PC-9 (cell line): ENCODE results near the gene AGMAT. TPM values are rescaled to one million over a fixed set of nuclear protein-coding genes. Genes with fewer than 3 reads are reported as not detected.
A peak's percentile ranks its signal among the peaks of the same experiment; 100 is the strongest.

Source experiments
- BruUV-seq: library from RNA; stranded (reverse); fragments of 400-500 nt; replicated peaks from 2 replicates; lab custom pipeline; 2021; lab: Mats Ljungman, UMichigan
- CTCF ChIA-PET: fragments of 300-600 bp; sonication (Branson Sonifier 250); formaldehyde crosslinking; loops from one replicate; lab custom pipeline; 2022; ENCODE audit warnings: antibody characterized with exemption; lab: Charles Lee
- POLR2A ChIA-PET: fragments of 300-600 bp; sonication (Branson Sonifier 250); formaldehyde crosslinking; loops from one replicate; lab custom pipeline; 2022; ENCODE audit warnings: antibody characterized with exemption; ENCODE audit not compliant: unreplicated experiment; lab: Charles Lee
- DNase-seq, 2 experiments: peaks; one replicate each; pipeline versions ENCODE4 v3.0.0 to v3.0.0-alpha.2; 2015 to 2022; ENCODE audit warnings: mixed read lengths in 1 of 2
- H2AFZ ChIP-seq: fragments of 200-600 bp; sonication (generic); 2 replicates; pipeline ENCODE4 v1.8.1; 2017; ENCODE audit warnings: antibody characterized with exemption
- H3F3A ChIP-seq: fragments of 200-600 bp; sonication (generic); 2 replicates; pipeline ENCODE4 v1.8.1; 2017; ENCODE audit warnings: antibody characterized with exemption, mild to moderate bottlenecking, low read depth; ENCODE audit not compliant: insufficient read depth
- H3K27ac ChIP-seq: fragments of 200-600 bp; sonication (generic); 2 replicates; pipeline ENCODE4 v1.6.1; 2016; ENCODE audit warnings: mixed run types
- H3K27me3 ChIP-seq: fragments of 200-600 bp; sonication (generic); 2 replicates; pipeline ENCODE4 v1.6.1; 2016; ENCODE audit warnings: low read depth, mixed run types; ENCODE audit not compliant: insufficient read depth
- H3K36me3 ChIP-seq: fragments of 200-600 bp; sonication (generic); 2 replicates; pipeline ENCODE4 v1.6.1; 2016; ENCODE audit warnings: low read depth, mixed run types
- H3K4me1 ChIP-seq: fragments of 200-600 bp; sonication (generic); replicated peaks from 2 replicates; pipeline ENCODE4 v1.6.1; 2016; ENCODE audit warnings: mixed run types; ENCODE audit not compliant: insufficient read depth
- H3K4me2 ChIP-seq: fragments of 200-600 bp; sonication (generic); 2 replicates; pipeline ENCODE4 v1.6.1; 2017; ENCODE audit warnings: mixed run types
- H3K4me3 ChIP-seq: fragments of 200-600 bp; sonication (generic); 2 replicates; pipeline ENCODE4 v1.6.1; 2016; ENCODE audit warnings: mixed run types
- H3K79me2 ChIP-seq: fragments of 200-600 bp; sonication (generic); 2 replicates; pipeline ENCODE4 v1.6.1; 2017; ENCODE audit warnings: low read depth, mixed run types
- H3K9me2 ChIP-seq: fragments of 200-600 bp; sonication (generic); 2 replicates; pipeline ENCODE4 v1.8.1; 2017; ENCODE audit warnings: mild to moderate bottlenecking; ENCODE audit not compliant: insufficient read depth
- H3K9me3 ChIP-seq: fragments of 200-600 bp; sonication (generic); 2 replicates; pipeline ENCODE4 v1.8.1; 2016; ENCODE audit warnings: low read depth; ENCODE audit not compliant: insufficient read depth
- H4K20me1 ChIP-seq: fragments of 200-600 bp; sonication (generic); 2 replicates; pipeline ENCODE4 v1.8.1; 2017; ENCODE audit not compliant: insufficient read depth
- CTCF ChIP-seq: fragments of 200-600 bp; sonication (generic); conservative IDR thresholded peaks from 2 replicates; pipeline ENCODE4 v1.6.1; 2017; ENCODE audit warnings: mixed run types, antibody characterized with exemption, mild to moderate bottlenecking, moderate library complexity
- EZH2 ChIP-seq: fragments of 200-600 bp; sonication (generic); IDR thresholded peaks from 2 replicates; pipeline ENCODE4 v1.8.0; 2017; ENCODE audit warnings: antibody characterized with exemption, low read depth
- intact Hi-C: fragments of 100-400 bp; cut with micrococcal nuclease; formaldehyde crosslinking; loops from one replicate; pipeline ENCODE4 v1.10.0; 2022; ENCODE audit not compliant: unreplicated experiment
- total RNA-seq: library from RNA; stranded (reverse); gene quantifications from 2 replicates; pipeline ENCODE4 v1.2.3, GENCODE V29; 2021

AGMAT gene
- total RNA-seq, 1 experiment from 2014 or later: 2.9 TPM

GRCh38 chr1:15557008-15557407, 27.8 kb downstream of the AGMAT start:
- no TSS peak for BruUV-seq
- TF ChIP-seq CTCF (no peak), EZH2 (no peak)
- peaks cover 36% of the 10 kb centered on the region for H3K4me1 ChIP-seq
- H3K79me2 ChIP-seq: no peaks in the 10 kb centered on the region
- peak overlapping the region; percentile 39; the same call in 1 of the 2 replicates for H3K27ac ChIP-seq
- H3K9me2 ChIP-seq: no peaks in the 10 kb centered on the region
- H3K4me3 ChIP-seq: no peak overlapping the region
- H3K36me3 ChIP-seq: no peaks in the 10 kb centered on the region
- no peak for DNase-seq
- H4K20me1 ChIP-seq: no peaks in the 10 kb centered on the region
- no peaks in the 10 kb centered on the region for H3K27me3 ChIP-seq
- POLR2A ChIA-PET: interaction anchor here (0.6 kb wide), 1 partner anchor 30 kb away, joined by 6 read pairs; no protein-coding TSS in a partner anchor
- H3F3A ChIP-seq: peaks cover 39% of the 10 kb centered on the region
- CTCF ChIA-PET: no interaction called here
- no peaks in the 10 kb centered on the region for H3K9me3 ChIP-seq
- intact Hi-C loops: no loop called here
- no peak overlapping the region for H2AFZ ChIP-seq
- H3K4me2 ChIP-seq: no peak overlapping the region

- Histone ChIP-seq H4K20me1 (no peaks in the 10 kb centered on the region), H3K9me2 (no peaks in the 10 kb centered on the region), H3K4me3 (no peak overlapping the region), H3F3A (no peaks in the 10 kb centered on the region), H3K9me3 (no peaks in the 10 kb centered on the region), H3K4me1 (no peaks in the 10 kb centered on the region), H3K27ac (no peak overlapping the region), H3K79me2 (no peaks in the 10 kb centered on the region), H3K27me3 (no peaks in the 10 kb centered on the region), H3K36me3 (no peaks in the 10 kb centered on the region), H2AFZ (no peak overlapping the region), H3K4me2 (no peak overlapping the region)
- no peak for DNase-seq
- no peak for TF ChIP-seq EZH2
- TF ChIP-seq CTCF: no peak
- intact Hi-C loops: no loop called here
- BruUV-seq: no TSS peak
- POLR2A ChIA-PET: no interaction called here
- CTCF ChIA-PET: no interaction called here
Measured at GRCh38 chr1:15550573-15550972, 34.3 kb downstream of the AGMAT start.

GRCh38 chr1:15546641-15547040, 38.2 kb downstream of the AGMAT start:
- Histone ChIP-seq H3K9me3 (no peaks in the 10 kb centered on the region), H3K9me2 (no peaks in the 10 kb centered on the region), H3K27me3 (no peaks in the 10 kb centered on the region), H3K4me1 (no peaks in the 10 kb centered on the region), H3K4me2 (no peak overlapping the region), H3K79me2 (no peaks in the 10 kb centered on the region), H3K4me3 (no peak overlapping the region), H3K27ac (no peak overlapping the region), H3F3A (no peaks in the 10 kb centered on the region), H3K36me3 (no peaks in the 10 kb centered on the region), H2AFZ (no peak overlapping the region), H4K20me1 (no peaks in the 10 kb centered on the region)
- ChIA-PET POLR2A (no interaction called here), CTCF (no interaction called here)
- intact Hi-C loops: no loop called here
- TF ChIP-seq CTCF (no peak), EZH2 (no peak)
- DNase-seq: no peak
- BruUV-seq: no TSS peak
